Measurements from ENCODE around the gene OR4P4. TPM values are rescaled to one million over a fixed set of nuclear protein-coding genes. Genes with fewer than 3 reads are reported as not detected.

Gene OR4P4
- not detected for total RNA-seq

DNA sequence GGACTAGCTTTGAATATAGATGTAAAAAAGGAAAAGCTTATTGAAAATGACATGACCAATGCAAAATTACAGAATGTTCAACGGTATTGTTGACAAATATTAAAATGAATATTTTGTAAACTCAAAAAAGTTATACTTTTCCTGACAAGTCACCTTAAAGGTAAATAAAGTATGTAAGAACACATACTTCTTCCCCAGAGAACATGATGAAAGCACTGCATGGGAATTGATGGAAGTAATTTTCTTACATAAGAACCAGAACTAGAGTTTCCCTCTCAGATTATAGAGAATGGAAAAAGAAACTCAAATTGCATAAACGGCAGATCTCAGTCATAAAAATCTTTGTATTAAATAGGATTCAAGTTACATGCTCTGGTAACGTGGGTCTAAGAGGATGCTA lies at the start of gene OR4P4:
Gene OR4P4 (plus strand): TSS at position 301 of the 400 bp plus-strand sequence.
- H3K36me3 Mint-ChIP-seq (ENCODE audit: low read depth), result no peaks in the 10 kb centered on the region
- no peak within 1 kb of the TSS for H3K4me3 Mint-ChIP-seq
- no peaks in the 10 kb centered on the region for H3K4me1 Mint-ChIP-seq (ENCODE audit: low read depth)
- intact Hi-C loops (cut with micrococcal nuclease), result no loop called here
- CTCF ChIA-PET, result no interaction called here
- no peaks in the 10 kb centered on the region for H3K27me3 Mint-ChIP-seq (ENCODE audit: low read depth)
- H3K9me3 Mint-ChIP-seq, result peaks cover 9% of the 10 kb centered on the region
- no peak within 1 kb of the TSS for H3K27ac Mint-ChIP-seq
- DNase-seq, result no peak

DNA sequence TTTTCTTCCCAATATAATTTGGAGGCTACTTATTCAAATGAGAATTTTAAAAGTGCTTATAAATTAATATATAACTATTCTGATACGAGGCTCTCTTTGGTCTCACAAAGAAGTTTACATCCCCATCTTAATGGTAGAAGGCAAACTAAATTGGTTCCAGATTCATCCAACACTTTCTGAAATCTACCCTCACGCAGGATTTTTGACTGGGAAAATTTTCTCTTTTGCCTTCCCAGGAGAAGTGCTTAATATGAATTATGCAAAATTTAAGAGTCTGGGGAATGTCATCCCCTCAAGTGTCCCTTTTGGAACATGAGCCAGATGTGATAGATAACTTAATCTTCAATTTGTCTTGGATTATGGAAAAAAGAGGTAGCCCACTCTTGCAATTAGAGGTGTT lies 27.4 kb upstream of the OR4P4 start, which contains the start of gene OR4C11:
Gene OR4C11 (minus strand): TSS at position 101 of the 400 bp plus-strand sequence. CDS start 3,272 bp downstream, outside the sequence.
- Mint-ChIP-seq H3K27me3 (ENCODE audit: low read depth) (no peaks in the 10 kb centered on the region), H3K27ac (no peak within 1 kb of the TSS), H3K36me3 (ENCODE audit: low read depth) (no peaks in the 10 kb centered on the region), H3K4me3 (no peak within 1 kb of the TSS), H3K4me1 (ENCODE audit: low read depth) (no peaks in the 10 kb centered on the region), H3K9me3 (peaks cover 11% of the 10 kb centered on the region)
- intact Hi-C loops (cut with micrococcal nuclease), result no loop called here
- DNase-seq, result no peak
- CTCF ChIA-PET, result no interaction called here

DNA sequence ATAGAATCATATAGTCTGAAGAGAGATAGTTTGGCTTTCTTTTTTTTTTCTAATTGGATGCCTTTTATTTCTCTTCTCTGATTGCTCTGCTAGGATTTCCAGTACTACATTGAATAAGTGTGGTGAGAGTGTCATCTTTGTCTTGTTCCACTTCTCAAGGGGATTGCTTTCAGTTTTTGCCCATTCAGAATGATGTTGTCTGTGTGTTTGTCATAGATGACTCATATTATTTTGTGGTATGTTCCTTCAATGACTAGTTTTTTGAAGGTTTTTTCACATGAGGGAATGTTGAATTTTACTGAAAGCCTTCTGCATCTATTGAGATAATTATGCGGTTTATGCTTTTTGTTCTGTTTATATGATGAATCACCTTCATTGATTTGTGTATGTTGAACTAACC lies 10.4 kb upstream of the OR4P4 start:
- H3K27me3 Mint-ChIP-seq (ENCODE audit: low read depth), result no peaks in the 10 kb centered on the region
- intact Hi-C loops (cut with micrococcal nuclease), result no loop called here
- H3K4me1 Mint-ChIP-seq (ENCODE audit: low read depth), result no peaks in the 10 kb centered on the region
- no peak overlapping the region for H3K27ac Mint-ChIP-seq
- no peak overlapping the region for H3K4me3 Mint-ChIP-seq
- CTCF ChIA-PET, result no interaction called here
- peaks cover 34% of the 10 kb centered on the region for H3K9me3 Mint-ChIP-seq
- no peak for DNase-seq
- no peaks in the 10 kb centered on the region for H3K36me3 Mint-ChIP-seq (ENCODE audit: low read depth)

GRCh38 chr11:55648027-55648426 lies 13.1 kb downstream of the OR4P4 start, which contains the start of gene OR4S2:
Gene OR4S2, plus strand, starts transcription at chr11:55648327. Its CDS starts 2,577 bp downstream, at chr11:55650904.
- intact Hi-C loops (cut with micrococcal nuclease), result no loop called here
- Mint-ChIP-seq H3K4me1 (ENCODE audit: low read depth) (no peaks in the 10 kb centered on the region), H3K27me3 (ENCODE audit: low read depth) (no peaks in the 10 kb centered on the region), H3K27ac (no peak within 1 kb of the TSS), H3K36me3 (ENCODE audit: low read depth) (no peaks in the 10 kb centered on the region), H3K4me3 (no peak within 1 kb of the TSS), H3K9me3 (peaks cover 17% of the 10 kb centered on the region)
- no peak for DNase-seq
- CTCF ChIA-PET, result no interaction called here

- Mint-ChIP-seq H3K27ac (no peak overlapping the region), H3K27me3 (ENCODE audit: low read depth) (no peaks in the 10 kb centered on the region), H3K4me1 (ENCODE audit: low read depth) (no peaks in the 10 kb centered on the region), H3K9me3 (peaks cover 14% of the 10 kb centered on the region), H3K36me3 (ENCODE audit: low read depth) (no peaks in the 10 kb centered on the region), H3K4me3 (no peak overlapping the region)
- CTCF ChIA-PET, result no interaction called here
- DNase-seq, result no peak
- intact Hi-C loops (cut with micrococcal nuclease), result no loop called here
These were observed 17.6 kb downstream of the OR4P4 start for GRCh38 chr11:55652560-55652959.

DNA sequence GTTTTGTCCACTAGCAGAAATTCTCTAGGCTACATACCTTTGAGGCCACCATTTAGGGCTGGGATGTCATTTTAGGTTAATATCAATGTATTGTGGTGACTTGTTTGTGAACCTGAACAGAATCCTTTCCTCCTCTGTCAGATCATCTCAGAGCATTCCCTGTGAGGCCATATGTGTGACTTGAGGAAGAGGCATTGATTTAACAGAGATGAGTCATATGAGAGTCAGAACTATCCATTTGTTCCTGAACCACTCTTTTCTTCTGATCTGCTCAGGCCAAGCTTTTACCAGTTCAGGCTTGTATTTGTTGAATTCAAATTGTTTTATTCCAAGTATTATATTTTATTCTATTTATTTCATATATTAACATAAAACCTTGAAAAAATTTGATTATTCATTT lies 20.2 kb downstream of the OR4P4 start:
- no peak for DNase-seq
- no peaks in the 10 kb centered on the region for H3K4me1 Mint-ChIP-seq (ENCODE audit: low read depth)
- intact Hi-C loops (cut with micrococcal nuclease), result no loop called here
- H3K9me3 Mint-ChIP-seq, result peaks cover 14% of the 10 kb centered on the region
- CTCF ChIA-PET, result no interaction called here
- no peaks in the 10 kb centered on the region for H3K36me3 Mint-ChIP-seq (ENCODE audit: low read depth)
- H3K4me3 Mint-ChIP-seq, result no peak overlapping the region
- H3K27ac Mint-ChIP-seq, result no peak overlapping the region
- H3K27me3 Mint-ChIP-seq (ENCODE audit: low read depth), result no peaks in the 10 kb centered on the region

- Mint-ChIP-seq H3K9me3 (peaks cover 9% of the 10 kb centered on the region), H3K27ac (no peak overlapping the region), H3K27me3 (ENCODE audit: low read depth) (no peaks in the 10 kb centered on the region), H3K4me3 (no peak overlapping the region), H3K4me1 (ENCODE audit: low read depth) (no peaks in the 10 kb centered on the region), H3K36me3 (ENCODE audit: low read depth) (no peaks in the 10 kb centered on the region)
- intact Hi-C loops (cut with micrococcal nuclease), result no loop called here
- no peak for DNase-seq
- CTCF ChIA-PET, result no interaction called here
These were observed 23.2 kb downstream of the OR4P4 start for GRCh38 chr11:55658031-55658573.

DNA sequence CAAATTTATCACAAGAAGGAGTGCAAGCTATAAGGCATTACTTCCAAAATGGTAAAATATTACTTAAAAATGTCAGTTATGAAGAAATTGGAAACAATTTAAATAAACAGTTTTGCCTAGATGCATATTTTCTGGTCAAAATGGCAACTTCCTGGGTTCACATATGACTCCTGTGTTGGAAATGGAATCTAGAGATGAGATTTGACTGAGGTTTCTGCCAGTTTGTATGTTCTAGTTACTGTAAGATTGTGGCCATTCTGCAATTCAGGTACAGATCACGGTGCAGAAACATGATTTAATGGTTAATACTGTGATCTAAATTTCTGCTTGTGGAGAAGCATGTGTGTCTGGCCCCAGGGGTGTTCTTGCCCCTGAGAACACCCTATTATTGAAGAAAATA lies 23.7 kb downstream of the OR4P4 start:
- Mint-ChIP-seq H3K4me3 (no peak overlapping the region), H3K9me3 (peaks cover 9% of the 10 kb centered on the region), H3K4me1 (ENCODE audit: low read depth) (no peaks in the 10 kb centered on the region), H3K27me3 (ENCODE audit: low read depth) (no peaks in the 10 kb centered on the region), H3K27ac (no peak overlapping the region), H3K36me3 (ENCODE audit: low read depth) (no peaks in the 10 kb centered on the region)
- intact Hi-C loops (cut with micrococcal nuclease), result no loop called here
- CTCF ChIA-PET, result no interaction called here
- DNase-seq, result no peak

- H3K27me3 Mint-ChIP-seq (ENCODE audit: low read depth), result no peaks in the 10 kb centered on the region
- no peak for DNase-seq
- no peak within 1 kb of the TSS for H3K27ac Mint-ChIP-seq
- H3K9me3 Mint-ChIP-seq, result peaks cover 5% of the 10 kb centered on the region
- H3K4me3 Mint-ChIP-seq, result no peak within 1 kb of the TSS
- intact Hi-C loops (cut with micrococcal nuclease), result no loop called here
- no peaks in the 10 kb centered on the region for H3K36me3 Mint-ChIP-seq (ENCODE audit: low read depth)
- no peaks in the 10 kb centered on the region for H3K4me1 Mint-ChIP-seq (ENCODE audit: low read depth)
- CTCF ChIA-PET, result no interaction called here
These were observed 27.0 kb downstream of the OR4P4 start, which contains the start of gene OR4C6 for GRCh38 chr11:55661901-55662300. Gene OR4C6, plus strand, starts transcription at chr11:55662201. Its CDS starts 2,966 bp downstream, at chr11:55665167.

- intact Hi-C loops (cut with micrococcal nuclease), result no loop called here
- Mint-ChIP-seq H3K4me3 (no peak overlapping the region), H3K27ac (no peak overlapping the region), H3K9me3 (peaks cover 1% of the 10 kb centered on the region), H3K4me1 (ENCODE audit: low read depth) (no peaks in the 10 kb centered on the region), H3K27me3 (ENCODE audit: low read depth) (no peaks in the 10 kb centered on the region), H3K36me3 (ENCODE audit: low read depth) (no peaks in the 10 kb centered on the region)
- no peak for DNase-seq
- CTCF ChIA-PET, result no interaction called here
These were observed 34.5 kb downstream of the OR4P4 start for GRCh38 chr11:55669376-55669775.

GRCh38 chr11:55673860-55674259 lies 38.9 kb downstream of the OR4P4 start:
- intact Hi-C loops (cut with micrococcal nuclease), result no loop called here
- Mint-ChIP-seq H3K4me1 (ENCODE audit: low read depth) (no peaks in the 10 kb centered on the region), H3K27me3 (ENCODE audit: low read depth) (no peaks in the 10 kb centered on the region), H3K9me3 (peaks cover 3% of the 10 kb centered on the region), H3K36me3 (ENCODE audit: low read depth) (no peaks in the 10 kb centered on the region), H3K4me3 (no peak overlapping the region), H3K27ac (no peak overlapping the region)
- CTCF ChIA-PET, result no interaction called here
- DNase-seq, result no peak
